ENCODE data around the gene TFIP11.

DNA sequence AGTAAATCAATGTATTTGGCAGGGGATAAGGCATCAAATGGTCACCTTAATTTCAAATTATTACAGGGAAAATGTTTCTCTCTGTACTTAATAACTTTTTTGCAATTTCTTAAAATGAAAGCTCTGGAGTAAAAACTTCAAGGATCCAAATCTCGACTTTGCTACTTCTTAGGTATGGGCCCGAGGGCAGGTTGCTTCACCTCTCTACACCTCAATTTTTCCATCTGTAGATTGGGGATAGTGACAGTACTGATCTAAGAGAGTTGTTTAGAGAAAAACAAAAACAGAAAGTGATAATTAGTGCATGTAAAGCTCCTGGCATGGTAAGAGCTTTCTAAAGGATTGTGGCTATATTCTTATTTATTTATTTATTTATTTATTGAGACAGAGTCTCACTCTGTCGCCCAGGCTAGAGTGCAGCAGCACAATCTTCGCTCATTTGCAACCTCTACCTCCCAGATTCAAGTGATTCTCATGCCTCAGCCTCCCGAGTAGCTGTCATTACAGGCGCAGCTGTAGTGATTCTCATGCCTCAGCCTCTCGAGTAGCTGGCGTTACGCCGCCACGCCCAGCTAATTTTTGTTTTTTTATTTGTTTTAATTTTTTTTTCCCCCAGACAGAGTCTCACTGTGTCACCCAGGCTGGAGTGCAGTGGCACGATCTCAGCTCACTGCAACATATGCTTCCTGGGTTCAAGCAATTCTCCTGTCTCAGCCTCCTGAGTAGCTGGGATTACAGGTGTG is 2.3 kb upstream of the TFIP11 start:
- TF ChIP-seq POLR2A (IDR thresholded peaks at IDR 0.05) = no peak
- TF ChIP-seq CTCF (IDR thresholded peaks at IDR 0.05) = no peak
